GM19099 (cell line): ENCODE results near the gene OBSCN.

Experiments used
- POLR2A ChIP-seq: IDR thresholded peaks from 3 replicates; pipeline ENCODE4 v1.6.1; 2011; ENCODE audit warnings: low read depth; ENCODE audit not compliant: insufficient read length; ENCODE audit errors: extremely low read depth

Gene OBSCN

GRCh38 chr1:228212966-228213844 lies 5.4 kb downstream of the OBSCN start:
- no peak for TF ChIP-seq POLR2A

GRCh38 chr1:228213917-228214808 lies 6.3 kb downstream of the OBSCN start:
- TF ChIP-seq POLR2A, result no peak

GRCh38 chr1:228214921-228215662 lies 7.2 kb downstream of the OBSCN start:
- TF ChIP-seq POLR2A, result no peak

GRCh38 chr1:228215663-228216116 lies 7.8 kb downstream of the OBSCN start:
- no peak for TF ChIP-seq POLR2A

GRCh38 chr1:228216371-228217320 lies 8.8 kb downstream of the OBSCN start:
- no peak for TF ChIP-seq POLR2A

- no peak for TF ChIP-seq POLR2A
Observed at GRCh38 chr1:228217551-228218344, 9.9 kb downstream of the OBSCN start.

- no peak for TF ChIP-seq POLR2A
Observed at GRCh38 chr1:228218513-228219244, 10.8 kb downstream of the OBSCN start.

- no peak for TF ChIP-seq POLR2A
Observed at GRCh38 chr1:228219245-228219961, 11.6 kb downstream of the OBSCN start.

GRCh38 chr1:228219962-228220780 lies 12.3 kb downstream of the OBSCN start:
- no peak for TF ChIP-seq POLR2A

GRCh38 chr1:228222548-228222947 lies 14.7 kb downstream of the OBSCN start:
- no peak for TF ChIP-seq POLR2A
